Subcutaneous preadipocyte (primary cell): ENCODE results near the gene MARCHF10. TPM values are rescaled to one million over a fixed set of nuclear protein-coding genes. Genes with fewer than 3 reads are reported as not detected.

Source experiments
- small RNA-seq: library from RNA; depleted of rRNA; stranded (forward); fragments of <200 nt; gene quantifications from one replicate; pipeline ENCODE3, GENCODE V24; 2012
- total RNA-seq: library from RNA; depleted of rRNA; stranded (reverse); fragments of >200 nt; gene quantifications from 2 replicates; pipeline ENCODE4 v1.2.3, GENCODE V29; 2012

Gene MARCHF10
- not detected in 2 replicates for total RNA-seq

GRCh38 chr17:62807812-62808575 is at the start of gene MARCHF10:
TSS of gene MARCHF10 (minus strand) at chr17:62808314. CDS start at chr17:62801735, 6,579 bp downstream.

Small RNAs within 50 kb of the gene (small RNA-seq; reads per million reads assigned to genes)
- gene RF00019 = not detected
- gene RNU6-446P = not detected

Other genes starting within 250 kb of the MARCHF10 start
- 129 and 164 TPM in 2 replicates for gene MRC2, start 180.6 kb downstream of the MARCHF10 start, total RNA-seq
- 26.5 and 34.8 TPM in 2 replicates for gene TANC2, start 157.9 kb upstream of the MARCHF10 start, total RNA-seq